SK-N-SH (cell line): ENCODE results near the gene CD300LG. TPM values are rescaled to one million over a fixed set of nuclear protein-coding genes. Genes with fewer than 3 reads are reported as not detected.

ENCODE experiments used
- CTCF ChIA-PET: fragments of 300-600, 350-600 bp; formaldehyde crosslinking; extraction: SDS; loops from one replicate; lab custom pipeline; 2021; lab: Yijun Ruan, JAX
- POLR2A ChIA-PET: fragments of 350-600 bp; sonication (Branson Sonifier 250); formaldehyde crosslinking; extraction: SDS; loops from one replicate; lab custom pipeline; 2020; ENCODE audit warnings: antibody characterized with exemption, inconsistent platforms; lab: Yijun Ruan, JAX
- DNase-seq: peaks from one replicate; pipeline ENCODE4 v3.0.0; 2012
- H2AFZ ChIP-seq: fragments of 200-600 bp; sonication (generic); 2 replicates; pipeline ENCODE4 v1.8.1; 2016; ENCODE audit warnings: antibody characterized with exemption, mild to moderate bottlenecking, low read depth
- H3F3A ChIP-seq: fragments of 200-600 bp; sonication (generic); replicated peaks from 2 replicates; pipeline ENCODE3; 2016; ENCODE audit warnings: antibody characterized with exemption, mild to moderate bottlenecking; ENCODE audit not compliant: insufficient read depth
- H3K27ac ChIP-seq, 2 experiments: fragments of 200-500 bp in 1 of 2; fragments of 200-600 bp in 1 of 2; sonication (Bioruptor generic) in 1 of 2; sonication (generic), shearing (Covaris generic) in 1 of 2; 2 replicates each; pipeline versions ENCODE4 v1.5.1 to v1.6.1; 2014 to 2016; ENCODE audit warnings: low read depth in 2 of 2, inconsistent platforms in 1 of 2, low read length in 1 of 2, mild to moderate bottlenecking in 1 of 2, mixed read lengths in 1 of 2
- H3K27me3 ChIP-seq: fragments of 200-600 bp; sonication (generic), shearing (Covaris generic); 2 replicates; pipeline ENCODE4 v1.6.1; 2016; ENCODE audit warnings: mixed run types; ENCODE audit not compliant: insufficient read depth
- H3K36me3 ChIP-seq, 2 experiments: fragments of 200-500 bp in 1 of 2; fragments of 200-600 bp in 1 of 2; sonication (Bioruptor generic) in 1 of 2; sonication (generic) in 1 of 2; replicated peaks in 1 of 2; 2 replicates each; pipeline versions ENCODE3 to v1.5.1; 2014 to 2016; ENCODE audit warnings: low read length in 1 of 2, mild to moderate bottlenecking in 1 of 2; ENCODE audit not compliant: insufficient read depth in 2 of 2, control insufficient read depth in 1 of 2
- H3K4me1 ChIP-seq, 2 experiments: fragments of 200-500 bp in 1 of 2; fragments of 200-600 bp in 1 of 2; sonication (Bioruptor generic) in 1 of 2; sonication (generic), shearing (Covaris generic) in 1 of 2; 2 replicates each; pipeline versions ENCODE4 v1.5.1 to v1.6.1; 2014 to 2016; ENCODE audit warnings: low read depth in 1 of 2, low read length in 1 of 2, mixed run types in 1 of 2; ENCODE audit not compliant: insufficient read depth in 2 of 2, control insufficient read depth in 1 of 2
- H3K4me2 ChIP-seq: fragments of 200-600 bp; sonication (generic), shearing (Covaris generic); 2 replicates; pipeline ENCODE4 v1.6.1; 2017; ENCODE audit warnings: mixed run types
- H3K4me3 ChIP-seq, 2 experiments: fragments of 200-500 bp in 1 of 2; fragments of 200-600 bp in 1 of 2; sonication (Bioruptor generic) in 1 of 2; sonication (generic), shearing (Covaris generic) in 1 of 2; 2 replicates each; pipeline versions ENCODE4 v1.5.1 to v1.8.1; 2014 to 2016; ENCODE audit warnings: low read depth in 2 of 2, inconsistent platforms in 1 of 2, low read length in 1 of 2, mild to moderate bottlenecking in 1 of 2, mixed read lengths in 1 of 2, moderate library complexity in 1 of 2
- H3K79me2 ChIP-seq: fragments of 200-600 bp; sonication (generic); 2 replicates; pipeline ENCODE4 v1.8.1; 2017; ENCODE audit warnings: mild to moderate bottlenecking; ENCODE audit not compliant: insufficient read depth
- H3K9ac ChIP-seq: fragments of 200-600 bp; sonication (generic); 2 replicates; pipeline ENCODE4 v1.6.1; 2017; ENCODE audit warnings: mixed run types
- H3K9me2 ChIP-seq: fragments of 200-600 bp; sonication (generic); 2 replicates; pipeline ENCODE4 v1.6.1; 2017; ENCODE audit warnings: mixed run types
- H3K9me3 ChIP-seq: fragments of 200-600 bp; sonication (generic); 2 replicates; pipeline ENCODE4 v1.6.1; 2017; ENCODE audit warnings: mixed run types, mild to moderate bottlenecking, moderate library complexity
- H4K20me1 ChIP-seq: fragments of 200-600 bp; sonication (generic); 2 replicates; pipeline ENCODE4 v1.6.1; 2017; ENCODE audit warnings: mild to moderate bottlenecking, mixed run types; ENCODE audit not compliant: insufficient read depth
- CHD2 ChIP-seq: fragments of 150-350 bp; IDR thresholded peaks from 2 replicates; pipeline ENCODE4 v1.6.1; 2018; ENCODE audit warnings: low read length; ENCODE audit not compliant: partially characterized antibody
- ELF1 ChIP-seq: IDR thresholded peaks from 2 replicates; pipeline ENCODE4 v1.4.0; 2012
- EP300 ChIP-seq, 2 experiments: IDR thresholded peaks; 2 replicates each; pipeline versions ENCODE4 v1.4.0 to v1.6.1; 2012; ENCODE audit warnings: borderline replicate concordance in 1 of 2, low read depth in 1 of 2, low read length in 1 of 2
- EZH2phosphoT487 ChIP-seq: fragments of 200-600 bp; sonication (generic); IDR thresholded peaks from 2 replicates; pipeline ENCODE4 v1.6.1; 2017; ENCODE audit warnings: low read depth, mixed run types, mild to moderate bottlenecking, antibody characterized with exemption, moderate library complexity, borderline replicate concordance
- FOSL2 ChIP-seq: IDR thresholded peaks from 2 replicates; pipeline ENCODE4 v1.4.0; 2012; ENCODE audit warnings: low read depth, mild to moderate bottlenecking, moderate library complexity, borderline replicate concordance
- FOXJ3 ChIP-seq: sonication (generic); formaldehyde crosslinking; IDR thresholded peaks from 2 replicates; pipeline ENCODE4 v1.5.1; 2020; ENCODE audit warnings: mild to moderate bottlenecking, missing genetic modification reagents
- FOXM1 ChIP-seq: IDR thresholded peaks from 2 replicates; pipeline ENCODE4 v1.4.0; 2012; ENCODE audit warnings: low read depth, mild to moderate bottlenecking
- GATA2 ChIP-seq: sonication (generic); formaldehyde crosslinking; IDR thresholded peaks from 2 replicates; pipeline ENCODE4 v1.5.0; 2020; ENCODE audit warnings: mild to moderate bottlenecking, missing genetic modification reagents
- IRF3 ChIP-seq: fragments of 150-350 bp; IDR thresholded peaks from 2 replicates; pipeline ENCODE4 v1.6.1; 2016; ENCODE audit warnings: mild to moderate bottlenecking, low read depth, low read length
- JUND ChIP-seq: IDR thresholded peaks from 2 replicates; pipeline ENCODE4 v1.4.0; 2012
- MAX ChIP-seq: IDR thresholded peaks from 2 replicates; pipeline ENCODE4 v1.4.0; 2012; ENCODE audit warnings: low read depth
- MXI1 ChIP-seq: IDR thresholded peaks from 2 replicates; pipeline ENCODE4 v1.6.1; 2012; ENCODE audit warnings: mild to moderate bottlenecking, low read depth, low read length, improper control_type of control experiment
- NFIC ChIP-seq: IDR thresholded peaks from 2 replicates; pipeline ENCODE4 v1.4.0; 2012; ENCODE audit warnings: borderline replicate concordance
- NRF1 ChIP-seq: IDR thresholded peaks from 2 replicates; pipeline ENCODE4 v1.6.1; 2012; ENCODE audit warnings: low read depth, mild to moderate bottlenecking, low read length
- POLR2AphosphoS5 ChIP-seq: IDR thresholded peaks from 2 replicates; pipeline ENCODE4 v1.6.1; 2012; ENCODE audit warnings: low read depth, low read length
- REST ChIP-seq: IDR thresholded peaks from 2 replicates; pipeline ENCODE4 v1.6.1; 2012; ENCODE audit warnings: mild to moderate bottlenecking, low read depth, low read length, moderate library complexity
- RFX5 ChIP-seq: IDR thresholded peaks from 2 replicates; pipeline ENCODE4 v1.6.1; 2012; ENCODE audit warnings: mild to moderate bottlenecking, improper control_type of control experiment, low read length
- SIN3A ChIP-seq: IDR thresholded peaks from 2 replicates; pipeline ENCODE4 v1.6.1; 2012; ENCODE audit warnings: low read depth, mild to moderate bottlenecking, low read length, moderate library complexity, borderline replicate concordance
- SMC3 ChIP-seq: IDR thresholded peaks from 2 replicates; pipeline ENCODE4 v1.6.1; 2012; ENCODE audit warnings: low read depth, low read length, improper control_type of control experiment
- TCF12 ChIP-seq: IDR thresholded peaks from 2 replicates; pipeline ENCODE4 v1.4.0; 2012
- TEAD4 ChIP-seq: IDR thresholded peaks from 2 replicates; pipeline ENCODE4 v1.4.0; 2012; ENCODE audit warnings: mild to moderate bottlenecking, borderline replicate concordance; ENCODE audit not compliant: insufficient read depth
- YY1 ChIP-seq: IDR thresholded peaks from 2 replicates; pipeline ENCODE4 v1.4.0; 2012; ENCODE audit warnings: low read depth, mild to moderate bottlenecking
- WGBS: methylation state at CpG from one replicate; pipeline ENCODE4 v1.1.6; 2017; ENCODE audit warnings: low lambda C conversion rate; 5-methylcytosine and 5-hydroxymethylcytosine counted together
- polyA plus RNA-seq, 3 experiments: library from polyadenylated mRNA; depleted of rRNA; stranded (reverse); fragments of >200 nt; gene quantifications; 2 replicates each; pipeline ENCODE4 v1.2.3, GENCODE V29; 2012
- TF ChIP-seq, protein P1 (sequence below): fragments of 150-350 bp; IDR thresholded peaks from 2 replicates; pipeline ENCODE4 v1.6.1; 2017; ENCODE audit warnings: antibody characterized with exemption, low read length, low read depth, borderline replicate concordance
- TF ChIP-seq, protein P2 (sequence below): IDR thresholded peaks from 2 replicates; pipeline ENCODE4 v1.4.0; 2012; ENCODE audit warnings: low read depth, borderline replicate concordance
- TF ChIP-seq, protein P3 (sequence below): IDR thresholded peaks from 2 replicates; pipeline ENCODE4 v1.4.0; 2012; ENCODE audit warnings: low read depth, borderline replicate concordance

CD300LG gene
- polyA plus RNA-seq, 1 of the 3 experiments (the other 2 are of a cell fraction): not detected

DNA sequence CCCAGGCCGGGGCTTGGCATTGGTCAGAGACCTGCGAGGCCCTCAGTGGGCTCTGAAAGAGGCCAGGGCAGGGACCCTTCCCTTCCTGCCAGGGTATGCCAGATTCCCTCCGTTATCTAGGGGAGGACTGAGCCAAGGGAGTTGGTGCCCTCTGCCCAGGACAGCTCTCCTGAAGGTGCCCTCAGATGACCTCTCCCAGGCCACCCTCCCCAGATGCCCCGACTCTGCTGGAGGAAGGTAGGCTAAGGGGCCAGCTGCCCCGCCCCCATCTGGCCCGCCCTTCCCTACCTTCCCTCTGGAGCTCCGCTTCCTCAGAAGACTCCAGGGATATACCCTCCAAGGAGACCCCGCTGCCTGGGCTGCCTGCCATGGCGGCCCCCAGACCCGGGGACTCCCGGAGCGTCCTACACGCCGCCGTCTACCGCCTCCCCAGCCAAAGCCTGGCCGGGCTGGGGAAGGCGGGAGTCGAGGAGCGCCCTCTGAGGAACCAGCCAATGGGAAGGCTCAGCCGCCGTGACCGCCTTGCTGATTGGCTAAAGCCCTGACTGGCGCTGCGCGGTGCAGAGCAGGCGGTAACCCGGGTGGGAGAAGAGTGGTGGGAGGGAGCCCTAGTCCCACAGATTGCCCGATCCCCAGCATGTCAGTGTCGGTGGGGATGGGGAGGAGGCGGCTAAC lies 53.3 kb downstream of the CD300LG start:
- DNase-seq: peak; percentile 98
- Histone ChIP-seq H2AFZ (peak overlapping the region; percentile 78), H3K9ac (peak overlapping the region; percentile 51; the same call in 1 of the 2 replicates), H3K4me2 (peak overlapping the region; percentile 91), H3K79me2 (no peaks in the 10 kb centered on the region), H3K27me3 (no peaks in the 10 kb centered on the region), H3K4me3 (peak overlapping the region; percentile 56 to 66), H3K27ac (no peak overlapping the region; a peak in 1 of 4 replicates), H3K9me3 (no peaks in the 10 kb centered on the region), H3K36me3 (no peaks in the 10 kb centered on the region), H3K9me2 (no peaks in the 10 kb centered on the region), H4K20me1 (no peaks in the 10 kb centered on the region), H3F3A (no peaks in the 10 kb centered on the region), H3K4me1 (peaks cover 7 to 20% of the 10 kb centered on the region in 2 experiments; a peak in 2 of 4 replicates)
- ChIA-PET CTCF (interaction anchor here (0.7 to 23.5 kb wide), 6 partner anchors 9 to 140 kb away, joined by 3 to 344 read pairs (median 14); partner anchors contain the start of genes CD300LG and MPP2), POLR2A (no interaction called here)
- WGBS: 3% methylated on average over 7 of the region's 31 CpGs
- TF ChIP-seq, protein P1, sequence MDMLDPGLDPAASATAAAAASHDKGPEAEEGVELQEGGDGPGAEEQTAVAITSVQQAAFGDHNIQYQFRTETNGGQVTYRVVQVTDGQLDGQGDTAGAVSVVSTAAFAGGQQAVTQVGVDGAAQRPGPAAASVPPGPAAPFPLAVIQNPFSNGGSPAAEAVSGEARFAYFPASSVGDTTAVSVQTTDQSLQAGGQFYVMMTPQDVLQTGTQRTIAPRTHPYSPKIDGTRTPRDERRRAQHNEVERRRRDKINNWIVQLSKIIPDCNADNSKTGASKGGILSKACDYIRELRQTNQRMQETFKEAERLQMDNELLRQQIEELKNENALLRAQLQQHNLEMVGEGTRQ: no peak
- TF ChIP-seq, protein P2, sequence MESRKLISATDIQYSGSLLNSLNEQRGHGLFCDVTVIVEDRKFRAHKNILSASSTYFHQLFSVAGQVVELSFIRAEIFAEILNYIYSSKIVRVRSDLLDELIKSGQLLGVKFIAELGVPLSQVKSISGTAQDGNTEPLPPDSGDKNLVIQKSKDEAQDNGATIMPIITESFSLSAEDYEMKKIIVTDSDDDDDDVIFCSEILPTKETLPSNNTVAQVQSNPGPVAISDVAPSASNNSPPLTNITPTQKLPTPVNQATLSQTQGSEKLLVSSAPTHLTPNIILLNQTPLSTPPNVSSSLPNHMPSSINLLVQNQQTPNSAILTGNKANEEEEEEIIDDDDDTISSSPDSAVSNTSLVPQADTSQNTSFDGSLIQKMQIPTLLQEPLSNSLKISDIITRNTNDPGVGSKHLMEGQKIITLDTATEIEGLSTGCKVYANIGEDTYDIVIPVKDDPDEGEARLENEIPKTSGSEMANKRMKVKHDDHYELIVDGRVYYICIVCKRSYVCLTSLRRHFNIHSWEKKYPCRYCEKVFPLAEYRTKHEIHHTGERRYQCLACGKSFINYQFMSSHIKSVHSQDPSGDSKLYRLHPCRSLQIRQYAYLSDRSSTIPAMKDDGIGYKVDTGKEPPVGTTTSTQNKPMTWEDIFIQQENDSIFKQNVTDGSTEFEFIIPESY: no peak
- peak; percentile 57 for TF ChIP-seq CHD2
- no peak for TF ChIP-seq TEAD4
- no peak for TF ChIP-seq EZH2phosphoT487
- no peak for TF ChIP-seq SIN3A
- peak; percentile 52; the same call in 1 of the 2 replicates for TF ChIP-seq MAX
- TF ChIP-seq EP300 (IDR thresholded peaks at IDR 0.05; ENCODE audit: borderline replicate concordance in 1 of 2, low read depth in 1 of 2, low read length in 1 of 2): no peak
- TF ChIP-seq JUND: no peak
- no peak for TF ChIP-seq FOXJ3
- 0 out of 2 replicates have a peak, but pooled peaks have one; percentile 26 for TF ChIP-seq NRF1
- no peak for TF ChIP-seq TCF12
- no peak for TF ChIP-seq NFIC
- TF ChIP-seq ELF1: no peak
- TF ChIP-seq IRF3: peak; percentile 68
- TF ChIP-seq RFX5: peak; percentile 84
- no peak for TF ChIP-seq REST
- no peak for TF ChIP-seq GATA2 (CRISPR knock-in tag)
- TF ChIP-seq POLR2AphosphoS5: no peak
- no peak for TF ChIP-seq SMC3
- no peak for TF ChIP-seq YY1
- TF ChIP-seq FOXM1: no peak
- no peak for TF ChIP-seq FOSL2
- TF ChIP-seq MXI1: peak; percentile 44; the same call in 1 of the 2 replicates
- TF ChIP-seq, protein P3, sequence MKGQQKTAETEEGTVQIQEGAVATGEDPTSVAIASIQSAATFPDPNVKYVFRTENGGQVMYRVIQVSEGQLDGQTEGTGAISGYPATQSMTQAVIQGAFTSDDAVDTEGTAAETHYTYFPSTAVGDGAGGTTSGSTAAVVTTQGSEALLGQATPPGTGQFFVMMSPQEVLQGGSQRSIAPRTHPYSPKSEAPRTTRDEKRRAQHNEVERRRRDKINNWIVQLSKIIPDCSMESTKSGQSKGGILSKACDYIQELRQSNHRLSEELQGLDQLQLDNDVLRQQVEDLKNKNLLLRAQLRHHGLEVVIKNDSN: no peak
